ELF-1 (cell line): ENCODE measurements around the gene SLIRP.
A peak's percentile ranks its signal among the peaks of the same experiment; 100 is the strongest.

ENCODE experiments used
- DNase-seq: peaks from one replicate; pipeline ENCODE4 v3.0.0-alpha.2; 2016; ENCODE audit warnings: low read depth, low spot score

Gene SLIRP

DNA sequence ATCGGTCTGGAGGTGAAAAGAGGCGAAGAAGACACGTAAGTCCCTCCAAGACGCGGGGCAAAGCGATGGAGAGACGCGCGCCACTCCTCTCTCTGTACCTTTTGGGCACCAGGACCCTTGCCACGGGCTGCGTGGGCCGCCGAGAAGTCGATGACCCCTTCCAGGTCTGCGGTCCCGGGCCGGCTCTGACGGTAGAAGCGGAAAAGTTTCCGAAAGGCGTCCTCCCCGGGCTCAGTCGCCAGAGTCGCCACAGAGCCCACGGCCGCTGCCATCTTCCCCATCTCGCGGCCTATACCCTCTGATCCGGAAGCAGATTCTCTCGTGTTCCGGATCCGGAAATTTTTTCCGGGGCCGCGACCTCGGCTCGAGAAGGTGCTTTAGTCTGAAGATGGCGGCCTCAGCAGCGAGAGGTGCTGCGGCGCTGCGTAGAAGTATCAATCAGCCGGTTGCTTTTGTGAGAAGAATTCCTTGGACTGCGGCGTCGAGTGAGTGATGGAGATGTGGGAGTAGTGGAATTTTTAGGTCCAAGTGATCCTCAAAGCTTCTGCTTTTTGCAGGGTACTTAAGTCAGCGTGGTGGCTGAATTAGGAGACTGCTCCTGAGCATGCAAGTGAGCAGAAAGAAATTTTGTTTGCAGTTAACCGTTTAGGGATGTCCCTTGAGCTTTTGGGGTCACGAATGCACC, at the start of gene SLIRP, which contains the start of gene ALKBH1:
TSS of gene SLIRP (plus strand) at position 380 of the 685 bp plus-strand sequence. CDS start at position 389, 9 bp downstream.
TSS of gene ALKBH1 (minus strand) at position 300 of the 685 bp plus-strand sequence. CDS start at position 281, 19 bp downstream.
- peak; percentile 88 for DNase-seq

GRCh38 chr14:77659831-77660230, 48.1 kb upstream of the SLIRP start:
- DNase-seq, result no peak

- no peak for DNase-seq
Observed at GRCh38 chr14:77660754-77661153, 47.1 kb upstream of the SLIRP start.

- peak; percentile 21 for DNase-seq
Observed at GRCh38 chr14:77661562-77661961, 46.3 kb upstream of the SLIRP start.

DNA sequence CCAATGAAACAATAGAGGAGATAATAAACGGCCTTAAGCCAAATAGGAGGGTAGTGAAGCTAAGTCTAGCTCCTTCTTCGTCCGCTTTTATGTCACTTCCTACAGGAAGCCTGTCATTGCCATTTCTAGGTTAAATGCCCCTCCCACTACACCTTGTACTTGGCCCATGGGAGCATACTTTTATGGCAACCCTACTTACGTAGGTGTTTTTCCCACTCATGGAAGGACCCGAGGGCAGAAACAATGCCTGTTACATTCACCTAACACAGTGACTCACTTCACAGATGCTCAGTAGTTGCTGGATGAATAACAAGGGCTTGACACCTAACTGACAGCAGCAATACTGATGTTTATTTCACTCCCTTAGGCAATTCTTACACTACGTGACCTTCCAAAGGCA, 44.6 kb upstream of the SLIRP start:
- DNase-seq, result peak; percentile 63

DNA sequence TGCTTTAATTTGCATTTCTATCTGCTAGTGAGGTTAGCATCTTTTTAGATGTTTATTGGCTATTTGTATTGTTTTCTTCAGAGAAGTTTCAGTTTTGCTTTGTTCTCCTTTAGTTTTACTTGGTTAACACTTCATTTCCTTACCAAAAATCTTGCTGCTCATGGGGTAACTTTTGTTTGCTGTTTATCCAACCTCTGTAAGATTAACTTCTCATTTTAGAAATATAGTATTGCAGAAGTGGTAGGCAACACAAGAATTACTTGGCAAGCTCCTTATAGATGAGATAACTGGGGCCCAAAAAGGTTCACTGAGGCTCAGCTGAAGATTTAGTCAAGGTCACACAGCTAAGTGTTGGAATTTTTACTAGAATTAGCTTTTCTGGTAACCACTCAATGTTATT, 40.6 kb upstream of the SLIRP start:
- DNase-seq, result no peak

DNA sequence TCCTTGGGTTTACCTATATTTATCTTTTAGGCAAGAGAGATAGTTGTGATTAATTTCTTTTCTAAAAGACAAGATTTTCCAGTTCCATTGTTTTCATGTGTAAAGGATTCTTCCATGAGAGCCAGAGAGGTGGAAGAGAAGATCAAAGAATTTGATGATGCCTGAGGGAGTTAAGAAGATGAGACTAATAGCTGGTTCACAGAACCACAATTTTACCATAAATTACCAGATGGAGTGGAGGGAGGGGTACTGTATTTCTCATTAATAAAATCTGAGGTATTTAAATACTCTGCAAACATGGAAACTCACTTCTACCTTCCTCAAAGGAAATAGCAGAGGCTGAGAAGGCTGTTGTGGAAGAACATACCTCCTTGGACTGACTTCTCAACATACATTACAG, 34.7 kb upstream of the SLIRP start:
- no peak for DNase-seq

- no peak for DNase-seq
Observed at GRCh38 chr14:77674931-77675330, 33.0 kb upstream of the SLIRP start.

DNA sequence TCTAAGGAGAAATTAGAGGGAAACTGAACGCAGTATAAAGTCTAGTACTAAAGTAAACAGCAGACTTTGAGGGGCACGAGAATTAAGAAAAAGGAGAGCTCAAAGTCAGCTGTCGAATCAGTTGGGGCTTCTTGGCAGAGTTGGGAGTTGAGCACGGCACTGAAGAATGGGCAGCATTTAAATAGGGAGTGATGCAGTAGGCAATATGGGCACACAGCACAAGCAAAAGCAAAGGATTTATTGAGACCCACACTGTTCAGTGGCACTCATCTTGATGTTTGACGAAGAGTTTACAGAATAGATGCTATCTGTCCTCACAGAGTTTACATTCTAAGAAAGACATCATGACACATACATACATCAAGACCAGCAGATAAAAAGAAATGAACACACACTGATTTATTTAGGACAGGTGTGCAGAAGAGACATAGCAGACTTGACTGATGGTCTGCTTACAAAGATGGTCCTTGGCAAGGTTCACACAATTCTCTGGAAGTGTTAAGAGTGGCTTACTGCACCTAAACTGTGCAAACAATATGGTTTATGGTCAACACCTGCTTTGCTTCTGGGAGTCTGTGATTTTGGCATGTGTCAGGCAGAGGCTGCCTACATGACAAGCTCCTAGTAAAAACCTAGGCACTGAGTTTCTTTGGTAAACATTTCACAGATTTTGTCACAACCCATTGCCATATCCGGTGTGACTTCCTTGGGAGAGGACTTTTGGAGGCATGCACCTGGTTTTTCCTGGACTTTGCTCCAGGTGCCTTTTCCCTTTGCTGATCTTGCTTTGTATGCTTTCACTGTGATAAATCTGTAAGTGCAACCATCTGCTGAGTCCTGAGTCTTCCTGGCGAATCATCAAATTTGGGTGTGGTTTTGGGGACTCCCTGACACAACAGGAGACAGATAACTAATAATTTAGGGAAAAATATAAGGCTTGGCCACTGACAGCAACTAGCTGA, 26.4 kb upstream of the SLIRP start:
- no peak for DNase-seq

DNA sequence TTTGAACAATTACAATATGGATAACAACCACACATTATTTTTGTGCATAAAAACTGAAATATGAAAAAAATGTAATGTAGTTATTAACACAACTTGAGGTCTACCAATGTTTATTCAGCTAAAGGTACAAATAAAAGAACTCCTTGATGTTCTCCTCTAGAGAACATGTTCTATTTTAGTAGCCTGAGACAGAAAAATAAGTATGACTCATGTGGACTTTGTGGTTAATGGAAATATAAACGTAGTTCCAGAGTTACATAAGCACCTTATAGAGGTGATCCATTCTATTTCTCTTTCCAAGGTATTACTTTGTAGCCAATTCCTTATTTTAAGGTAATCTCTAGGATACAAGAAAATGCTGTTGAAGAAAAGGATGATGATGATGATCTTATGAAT, 25.7 kb upstream of the SLIRP start:
- DNase-seq, result no peak

DNA sequence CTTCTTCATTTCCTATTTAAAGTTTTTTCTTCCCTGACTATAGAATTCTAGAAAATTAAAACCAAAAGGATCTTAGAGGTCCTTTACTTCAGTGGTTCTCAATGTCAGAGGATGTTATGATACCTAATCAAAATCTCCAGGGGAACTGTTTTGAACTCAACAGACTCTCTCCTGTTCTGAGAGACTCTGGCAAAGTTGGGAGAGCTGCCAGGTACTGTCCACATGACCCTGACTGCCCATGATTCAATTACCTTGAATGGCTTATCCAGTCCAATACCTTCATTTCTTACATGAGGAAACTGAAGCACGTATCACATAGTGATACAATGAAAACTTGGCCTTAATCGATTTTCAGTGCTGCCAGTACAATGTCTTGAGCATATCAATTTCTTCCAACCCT, 16.6 kb upstream of the SLIRP start:
- DNase-seq, result no peak

DNA sequence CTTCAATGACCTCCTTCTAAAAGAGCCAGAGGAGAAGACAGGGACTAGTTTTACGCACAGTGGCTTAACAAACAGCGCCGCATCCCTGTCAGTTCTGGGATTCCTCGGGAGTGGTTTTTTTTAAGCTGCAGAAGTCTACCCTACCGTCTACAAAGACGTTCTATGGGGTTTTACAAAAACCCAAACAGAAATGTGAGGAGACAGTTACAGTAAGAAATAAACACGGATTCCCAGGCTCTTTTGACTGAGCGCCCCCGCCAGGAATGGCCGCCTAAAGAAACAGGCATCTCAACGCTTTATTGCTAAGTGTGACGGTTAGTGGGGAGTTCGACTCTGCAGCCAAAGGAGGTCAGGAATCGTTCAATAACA, 564 bp upstream of the SLIRP start:
- DNase-seq, result no peak

DNA sequence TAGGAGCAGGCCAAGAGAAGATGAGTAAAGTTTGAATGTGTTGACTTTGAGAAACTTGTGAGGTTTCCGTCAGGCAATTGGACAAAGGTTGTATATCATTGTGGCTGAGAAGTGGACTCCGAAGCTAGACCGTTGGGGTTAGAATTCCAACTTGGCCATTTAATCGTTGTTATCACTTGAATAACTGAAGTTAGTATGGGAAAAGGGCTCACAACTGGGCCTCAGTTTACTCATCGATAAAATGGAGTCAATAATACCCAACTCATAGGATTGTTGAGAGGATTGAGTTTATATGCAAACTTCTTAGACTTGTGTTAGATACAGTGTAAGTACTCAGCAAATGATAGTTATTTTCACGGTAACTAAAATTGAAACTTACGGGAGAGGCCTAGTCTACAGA, 846 bp downstream of the SLIRP start:
- no peak for DNase-seq

DNA sequence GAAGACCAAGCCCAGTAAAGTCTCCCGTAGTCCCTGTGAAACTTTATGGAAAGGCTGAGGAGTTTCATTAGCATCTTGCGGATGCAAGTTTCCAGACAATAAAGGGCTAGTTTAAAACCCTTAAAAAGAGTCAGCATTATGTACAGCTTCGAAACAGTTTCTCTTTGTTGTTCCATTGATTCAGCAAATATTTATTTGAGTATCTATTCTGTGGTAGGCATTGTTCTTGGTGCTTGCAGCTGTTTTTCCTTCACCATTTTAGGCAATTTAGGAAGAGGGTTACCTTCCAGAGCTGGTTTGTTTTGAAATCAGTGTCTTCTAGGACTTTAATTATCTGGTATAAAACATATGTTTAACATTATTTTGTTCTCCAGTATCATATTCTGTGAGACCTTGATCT, 1.5 kb downstream of the SLIRP start:
- DNase-seq, result no peak

GRCh38 chr14:77710364-77710763, 2.5 kb downstream of the SLIRP start:
- DNase-seq, result no peak

GRCh38 chr14:77714926-77715325, 7.0 kb downstream of the SLIRP start:
- DNase-seq, result no peak

DNA sequence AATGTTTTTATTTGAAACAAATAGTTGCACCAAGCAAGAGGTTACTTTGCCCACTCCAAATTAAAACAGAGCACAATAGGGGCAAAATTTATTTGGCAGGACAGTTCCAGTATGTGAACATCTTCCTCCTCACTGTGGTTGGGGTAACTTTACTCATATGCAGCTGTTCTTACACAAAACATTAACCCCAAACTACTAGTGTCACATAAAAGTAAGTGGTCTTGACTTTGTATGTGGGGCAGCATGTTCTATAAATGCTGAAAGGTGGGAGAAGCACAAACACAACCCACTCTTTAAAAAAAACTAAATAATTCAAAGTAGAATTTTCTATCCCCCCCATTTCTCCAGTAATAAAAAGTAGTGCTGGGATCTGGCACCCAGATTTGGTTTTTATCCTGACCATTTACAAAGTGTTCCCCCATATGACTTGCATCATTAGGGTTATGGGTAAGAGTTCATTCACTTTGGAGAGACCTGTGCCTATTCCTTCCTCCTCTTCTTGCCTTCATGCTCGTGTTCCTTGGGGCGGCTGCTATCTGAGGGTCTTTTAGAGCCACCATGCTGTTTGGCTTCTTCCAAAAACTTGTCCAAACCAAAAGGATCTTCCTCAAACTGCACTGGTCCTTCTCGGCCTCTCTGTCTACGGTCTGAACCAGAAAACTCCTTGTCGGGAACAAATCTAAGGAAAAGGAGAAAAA, 9.9 kb downstream of the SLIRP start:
- no peak for DNase-seq

DNA sequence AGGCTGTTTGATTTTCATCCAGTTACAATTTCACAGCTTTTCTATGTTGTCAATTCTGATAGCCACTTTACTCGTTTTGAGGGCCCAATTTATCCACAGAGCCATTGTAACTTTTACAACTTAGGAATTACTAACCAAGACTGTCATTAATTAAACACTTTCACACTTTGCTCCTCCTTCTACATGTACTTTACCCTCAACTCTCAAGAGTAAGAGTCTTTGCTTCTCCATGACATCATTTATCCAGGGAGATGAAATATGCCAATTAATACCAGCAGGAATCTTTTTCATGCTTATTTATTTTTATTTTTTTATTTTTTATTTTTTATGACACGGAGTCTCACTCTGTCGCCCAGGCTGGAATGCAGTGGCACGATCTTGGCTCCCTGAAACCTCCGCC, 13.5 kb downstream of the SLIRP start:
- no peak for DNase-seq

GRCh38 chr14:77722301-77722700, 14.4 kb downstream of the SLIRP start:
- DNase-seq, result no peak

GRCh38 chr14:77730976-77731497, 23.1 kb downstream of the SLIRP start:
- DNase-seq, result no peak

- no peak for DNase-seq
Observed at GRCh38 chr14:77738559-77739250, 30.8 kb downstream of the SLIRP start.
